ENCODE measurements around the gene RPS24.

- no peak for TF ChIP-seq CTCF (conservative IDR thresholded peaks at IDR 0.05; ENCODE audit: low read depth in 2 of 2)
- peak; percentile 98 for TF ChIP-seq POLR2AphosphoS5 (IDR thresholded peaks at IDR 0.05; ENCODE audit: low read depth)
- TF ChIP-seq REST (IDR thresholded peaks at IDR 0.05; ENCODE audit: unreplicated experiment), result no peak
- no peak for TF ChIP-seq EZH2 (IDR thresholded peaks at IDR 0.05; ENCODE audit: low read depth, unreplicated experiment)
- no peak for TF ChIP-seq EZH2phosphoT487 (IDR thresholded peaks at IDR 0.05; ENCODE audit: unreplicated experiment)
- no peak for TF ChIP-seq JUNB (IDR thresholded peaks at IDR 0.05; ENCODE audit: unreplicated experiment)
- no peak for TF ChIP-seq CREB1 (CRISPR knock-in tag; IDR thresholded peaks at IDR 0.05; ENCODE audit: low read depth)
Measured at GRCh38 chr10:78033637-78034470, at the start of gene RPS24.
